ENCODE measurements around the gene LKAAEAR1. TPM values are rescaled to one million over a fixed set of nuclear protein-coding genes. Genes with fewer than 3 reads are reported as not detected.

Gene LKAAEAR1
- total RNA-seq, 2 experiments from 2014 or later: not detected

GRCh38 chr20:64069209-64069613 lies 15.0 kb downstream of the LKAAEAR1 start:
- Histone ChIP-seq H3K9me3 (ENCODE audit: low read length) (no peaks in the 10 kb centered on the region), H3K4me2 (ENCODE audit: low read length) (no peak overlapping the region), H3K4me3 (ENCODE audit: low read depth, low read length, poor library complexity, severe bottlenecking) (no peak overlapping the region), H3K36me3 (ENCODE audit: insufficient read depth, low read length) (peaks cover 25% of the 10 kb centered on the region; the same call in 1 of the 2 replicates), H4K20me1 (ENCODE audit: insufficient read depth, low read length) (no peaks in the 10 kb centered on the region), H3K79me2 (ENCODE audit: insufficient read depth, low read depth, low read length) (no peaks in the 10 kb centered on the region), H3K9me2 (ENCODE audit: insufficient read depth, low read length) (no peaks in the 10 kb centered on the region), H3K27ac (ENCODE audit: low read depth, low read length, poor library complexity, severe bottlenecking) (no peak overlapping the region), H2AFZ (ENCODE audit: low read length) (no peak overlapping the region), H3K4me1 (ENCODE audit: insufficient read depth, low read length, poor library complexity, severe bottlenecking) (peaks cover 31% of the 10 kb centered on the region)
- intact Hi-C loops (cut with micrococcal nuclease; ENCODE audit: unreplicated experiment): no loop called here
- TF ChIP-seq EZH2phosphoT487 (IDR thresholded peaks at IDR 0.05; ENCODE audit: borderline replicate concordance, low read depth, low read length) (no peak), CTCF (conservative IDR thresholded peaks at IDR 0.05; ENCODE audit: low read length) (no peak)
- ChIA-PET CTCF (ENCODE audit: unreplicated experiment) (no interaction called here), POLR2A (no interaction called here)
- BruUV-seq (replicated peaks): no TSS peak
- no peak for DNase-seq (ENCODE audit: low spot score)

- Histone ChIP-seq H3K9me3 (ENCODE audit: low read length) (no peaks in the 10 kb centered on the region), H3K27ac (ENCODE audit: low read depth, low read length, poor library complexity, severe bottlenecking) (no peak overlapping the region), H3K9me2 (ENCODE audit: insufficient read depth, low read length) (no peaks in the 10 kb centered on the region), H3K79me2 (ENCODE audit: insufficient read depth, low read depth, low read length) (no peaks in the 10 kb centered on the region), H3K4me1 (ENCODE audit: insufficient read depth, low read length, poor library complexity, severe bottlenecking) (peaks cover 36% of the 10 kb centered on the region), H4K20me1 (ENCODE audit: insufficient read depth, low read length) (no peaks in the 10 kb centered on the region), H2AFZ (ENCODE audit: low read length) (no peak overlapping the region), H3K4me3 (ENCODE audit: low read depth, low read length, poor library complexity, severe bottlenecking) (no peak overlapping the region), H3K36me3 (ENCODE audit: insufficient read depth, low read length) (peaks cover 19% of the 10 kb centered on the region; the same call in 1 of the 2 replicates), H3K4me2 (ENCODE audit: low read length) (no peak overlapping the region)
- TF ChIP-seq EZH2phosphoT487 (IDR thresholded peaks at IDR 0.05; ENCODE audit: borderline replicate concordance, low read depth, low read length) (no peak), CTCF (conservative IDR thresholded peaks at IDR 0.05; ENCODE audit: low read length) (no peak)
- ChIA-PET CTCF (ENCODE audit: unreplicated experiment) (no interaction called here), POLR2A (no interaction called here)
- intact Hi-C loops (cut with micrococcal nuclease; ENCODE audit: unreplicated experiment): no loop called here
- no peak for DNase-seq (ENCODE audit: low spot score)
- BruUV-seq (replicated peaks): no TSS peak
Observed at GRCh38 chr20:64068386-64069208, 15.6 kb downstream of the LKAAEAR1 start.

GRCh38 chr20:64067733-64068307 lies 16.4 kb downstream of the LKAAEAR1 start:
- ChIA-PET CTCF (ENCODE audit: unreplicated experiment) (no interaction called here), POLR2A (no interaction called here)
- H3K9me2 ChIP-seq (ENCODE audit: insufficient read depth, low read length): no peaks in the 10 kb centered on the region
- no peak overlapping the region for H3K4me3 ChIP-seq (ENCODE audit: low read depth, low read length, poor library complexity, severe bottlenecking)
- no peak overlapping the region for H3K4me2 ChIP-seq (ENCODE audit: low read length)
- no TSS peak for BruUV-seq (replicated peaks)
- intact Hi-C loops (cut with micrococcal nuclease; ENCODE audit: unreplicated experiment): no loop called here
- peaks cover 36% of the 10 kb centered on the region for H3K4me1 ChIP-seq (ENCODE audit: insufficient read depth, low read length, poor library complexity, severe bottlenecking)
- H2AFZ ChIP-seq (ENCODE audit: low read length): no peak overlapping the region
- no peaks in the 10 kb centered on the region for H4K20me1 ChIP-seq (ENCODE audit: insufficient read depth, low read length)
- DNase-seq (ENCODE audit: low spot score): no peak
- peaks cover 11% of the 10 kb centered on the region; the same call in 1 of the 2 replicates for H3K36me3 ChIP-seq (ENCODE audit: insufficient read depth, low read length)
- H3K9me3 ChIP-seq (ENCODE audit: low read length): no peaks in the 10 kb centered on the region
- H3K27ac ChIP-seq (ENCODE audit: low read depth, low read length, poor library complexity, severe bottlenecking): no peak overlapping the region
- no peak for TF ChIP-seq EZH2phosphoT487 (IDR thresholded peaks at IDR 0.05; ENCODE audit: borderline replicate concordance, low read depth, low read length)
- no peak for TF ChIP-seq CTCF (conservative IDR thresholded peaks at IDR 0.05; ENCODE audit: low read length)
- no peaks in the 10 kb centered on the region for H3K79me2 ChIP-seq (ENCODE audit: insufficient read depth, low read depth, low read length)

Measured in OCI-LY7 (cell line).